GM12864 (cell line): ENCODE measurements around the gene KRTAP22-1.

ENCODE experiments used
- DNase-seq: peaks from one replicate; pipeline ENCODE4 v3.0.0-alpha.2; 2011; ENCODE audit warnings: low read depth
- H3K4me3 ChIP-seq: 2 replicates; pipeline ENCODE4 v1.5.1; 2011; ENCODE audit warnings: mild to moderate bottlenecking, low read depth, low read length, control low read depth
- TF ChIP-seq, protein P1 (sequence below): IDR thresholded peaks from 2 replicates; pipeline ENCODE4 v1.5.1; 2011; ENCODE audit warnings: low read depth, mild to moderate bottlenecking, moderate library complexity, low read length, control low read depth, inconsistent platforms; ENCODE audit errors: missing control alignments

KRTAP22-1 gene

DNA sequence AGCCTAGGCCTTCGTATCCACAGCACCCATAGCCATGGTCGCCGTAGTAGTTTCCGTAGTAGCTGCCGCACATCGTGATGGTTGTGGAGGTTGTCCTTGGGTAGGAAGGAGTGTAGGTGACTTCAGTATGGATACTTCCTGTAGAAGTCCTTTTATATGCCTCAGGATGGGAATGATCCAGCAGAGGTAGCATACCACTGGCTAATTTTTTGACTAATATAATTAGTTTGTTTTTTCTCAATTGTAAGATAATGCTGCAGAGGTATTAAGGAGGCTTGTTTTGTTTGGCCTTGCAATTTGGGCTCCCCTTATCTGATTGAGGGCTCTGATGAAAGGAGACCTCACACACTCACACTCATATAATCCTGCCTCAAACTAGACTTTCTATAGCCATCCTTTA lies 2.1 kb upstream of the KRTAP22-1 start, which contains the start of gene KRTAP6-2:
Gene KRTAP6-2 (minus strand): TSS at position 101 of the 400 bp plus-strand sequence. CDS start 28 bp downstream, at position 73.
- TF ChIP-seq, protein P1, sequence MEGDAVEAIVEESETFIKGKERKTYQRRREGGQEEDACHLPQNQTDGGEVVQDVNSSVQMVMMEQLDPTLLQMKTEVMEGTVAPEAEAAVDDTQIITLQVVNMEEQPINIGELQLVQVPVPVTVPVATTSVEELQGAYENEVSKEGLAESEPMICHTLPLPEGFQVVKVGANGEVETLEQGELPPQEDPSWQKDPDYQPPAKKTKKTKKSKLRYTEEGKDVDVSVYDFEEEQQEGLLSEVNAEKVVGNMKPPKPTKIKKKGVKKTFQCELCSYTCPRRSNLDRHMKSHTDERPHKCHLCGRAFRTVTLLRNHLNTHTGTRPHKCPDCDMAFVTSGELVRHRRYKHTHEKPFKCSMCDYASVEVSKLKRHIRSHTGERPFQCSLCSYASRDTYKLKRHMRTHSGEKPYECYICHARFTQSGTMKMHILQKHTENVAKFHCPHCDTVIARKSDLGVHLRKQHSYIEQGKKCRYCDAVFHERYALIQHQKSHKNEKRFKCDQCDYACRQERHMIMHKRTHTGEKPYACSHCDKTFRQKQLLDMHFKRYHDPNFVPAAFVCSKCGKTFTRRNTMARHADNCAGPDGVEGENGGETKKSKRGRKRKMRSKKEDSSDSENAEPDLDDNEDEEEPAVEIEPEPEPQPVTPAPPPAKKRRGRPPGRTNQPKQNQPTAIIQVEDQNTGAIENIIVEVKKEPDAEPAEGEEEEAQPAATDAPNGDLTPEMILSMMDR: no peak
- DNase-seq: no peak

DNA sequence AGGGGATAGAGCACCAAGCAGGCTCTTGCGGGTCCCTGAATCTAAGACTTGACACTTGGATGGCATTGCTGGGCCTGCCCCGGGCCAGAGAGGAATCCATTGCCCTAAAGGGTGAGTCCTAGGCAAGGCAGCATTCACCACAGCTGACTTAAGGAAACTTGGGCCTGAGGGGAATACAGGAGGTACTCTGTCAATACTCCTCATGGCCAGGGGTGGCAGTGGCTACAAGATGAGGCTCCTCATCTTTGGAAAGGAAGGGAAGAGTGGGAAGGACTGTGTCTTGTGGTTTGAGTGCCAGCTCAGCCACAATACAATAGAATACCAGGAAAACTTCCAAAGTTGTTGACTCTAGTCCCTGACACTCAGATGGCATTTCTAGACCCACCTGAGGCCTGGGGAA lies 5.1 kb downstream of the KRTAP22-1 start:
- TF ChIP-seq, protein P1: no peak
- DNase-seq: no peak
- H3K4me3 ChIP-seq: no peak overlapping the region

More for the DNA sequence above, 2.1 kb upstream of the KRTAP22-1 start, which contains the start of gene KRTAP6-2:
- no peak within 1 kb of the TSS for H3K4me3 ChIP-seq

DNA sequence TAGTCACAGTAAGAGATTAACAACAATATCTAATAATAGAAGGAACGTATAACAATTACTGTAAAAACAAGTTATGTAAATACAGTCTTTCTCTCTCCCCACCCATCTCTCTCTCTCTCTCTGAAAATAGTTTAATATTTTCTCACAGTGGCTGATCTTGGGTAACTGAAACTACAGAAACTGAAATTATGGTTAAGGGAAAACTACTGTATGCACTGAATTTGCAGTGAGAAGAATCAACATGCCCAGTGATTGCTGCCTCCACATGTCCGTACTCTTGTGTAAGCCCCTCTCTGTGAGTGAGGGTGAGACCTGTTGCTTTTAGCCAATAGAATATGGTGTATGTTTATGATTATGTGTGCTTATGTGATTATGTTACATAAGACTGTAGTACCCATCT lies 11.2 kb downstream of the KRTAP22-1 start:
- TF ChIP-seq, protein P1: no peak
- no peak overlapping the region for H3K4me3 ChIP-seq
- no peak for DNase-seq

DNA sequence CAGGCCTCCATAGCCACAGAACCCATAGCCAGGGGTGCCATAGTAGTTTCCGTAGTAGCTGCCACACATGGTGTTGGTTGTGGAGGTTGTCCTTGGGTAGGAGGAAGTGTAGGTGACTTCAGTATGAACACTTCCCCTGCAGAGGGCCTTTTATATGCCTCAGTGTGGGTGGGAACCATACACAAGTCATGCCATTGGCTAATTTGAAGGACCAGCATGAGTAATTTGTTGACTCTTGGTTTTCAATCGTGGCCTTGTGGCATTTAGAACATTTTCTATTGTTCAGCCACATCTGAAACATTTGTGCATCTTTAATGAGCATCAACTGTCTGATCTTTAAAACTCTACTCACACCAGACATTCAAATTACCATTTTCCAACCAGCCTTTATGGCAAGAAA lies 12.9 kb downstream of the KRTAP22-1 start, which contains the start of gene KRTAP6-1:
Gene KRTAP6-1 (minus strand): TSS at position 95 of the 400 bp plus-strand sequence. CDS start 26 bp downstream, at position 69.
- no peak within 1 kb of the TSS for H3K4me3 ChIP-seq
- TF ChIP-seq, protein P1: no peak
- DNase-seq: no peak

DNA sequence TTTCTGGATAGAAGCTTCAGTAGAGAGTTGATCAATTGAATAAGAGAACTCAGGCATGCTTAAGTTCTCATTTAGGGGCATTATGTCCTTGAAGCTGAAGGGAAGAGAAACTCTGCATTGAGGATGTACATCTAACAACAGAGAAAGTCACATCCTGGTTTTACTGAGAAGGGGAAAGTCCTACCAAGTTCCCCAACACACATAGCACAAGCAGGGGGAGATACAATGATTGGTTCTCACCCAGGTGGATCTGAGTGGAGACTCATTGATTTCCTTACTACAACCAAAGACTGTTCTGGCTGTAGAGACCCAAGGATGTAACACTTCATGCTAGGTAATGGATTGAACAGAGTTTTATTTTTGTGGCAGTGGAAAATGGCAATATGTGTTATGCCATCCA lies 14.3 kb downstream of the KRTAP22-1 start:
- H3K4me3 ChIP-seq: no peak overlapping the region
- DNase-seq: no peak
- TF ChIP-seq, protein P1: no peak

DNA sequence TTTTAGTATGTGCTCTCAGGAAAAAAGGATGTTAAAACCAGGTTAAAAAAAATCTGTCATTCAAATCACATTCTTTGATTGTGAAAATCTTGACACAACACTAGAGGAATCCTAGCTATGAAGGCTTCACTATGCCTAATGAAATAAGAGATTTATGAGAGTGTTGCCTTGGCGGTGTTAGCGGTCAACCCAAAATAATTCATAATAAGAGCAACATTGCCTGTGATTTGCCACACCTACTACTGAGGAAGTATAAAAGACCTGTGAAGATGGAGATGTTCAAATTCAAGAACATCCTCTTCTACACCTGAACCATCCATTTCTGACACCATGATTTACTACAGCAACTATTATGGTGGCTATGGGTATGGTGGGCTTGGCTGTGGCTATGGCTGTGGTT lies 15.2 kb downstream of the KRTAP22-1 start, which contains the start of gene KRTAP20-1:
Gene KRTAP20-1 (plus strand): TSS at position 301 of the 400 bp plus-strand sequence. CDS start 30 bp downstream, at position 331.
- DNase-seq: no peak
- H3K4me3 ChIP-seq: no peak within 1 kb of the TSS
- TF ChIP-seq, protein P1: no peak

DNA sequence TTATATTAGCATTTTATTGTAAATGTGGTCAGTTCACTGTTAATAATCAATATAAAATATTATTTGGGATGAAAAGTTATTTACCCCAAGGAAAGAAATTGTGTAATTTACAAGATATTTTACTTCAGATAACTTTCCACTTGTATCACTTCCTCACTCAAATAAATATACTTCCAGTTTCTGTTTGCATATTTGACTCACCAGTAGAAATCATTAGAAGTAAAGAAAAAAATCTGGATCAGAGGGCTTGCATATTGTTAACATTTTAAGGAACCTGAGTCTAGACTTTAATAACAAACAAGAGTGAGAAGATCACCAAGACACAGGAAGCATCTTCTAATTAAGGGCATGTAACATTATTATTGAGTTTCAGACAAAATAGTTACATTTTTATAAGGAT lies 19.2 kb downstream of the KRTAP22-1 start:
- DNase-seq: no peak
- TF ChIP-seq, protein P1: no peak
- H3K4me3 ChIP-seq: no peak overlapping the region
